Activated CD4-positive, alpha-beta memory T cell treated with anti-CD3 and anti-CD28 coated beads for 36 hours (primary cell): ENCODE measurements around the gene NMNAT2. TPM values are rescaled to one million over a fixed set of nuclear protein-coding genes. Genes with fewer than 3 reads are reported as not detected.
A peak's percentile ranks its signal among the peaks of the same experiment; 100 is the strongest.

Experiments used
- CTCF ChIA-PET: fragments of 350-600 bp; sonication (Branson Sonifier 250); formaldehyde crosslinking; loops from one replicate; lab custom pipeline; 2021; ENCODE audit warnings: antibody characterized with exemption, inconsistent platforms; lab: Charles Lee
- POLR2A ChIA-PET: fragments of 350-600 bp; sonication (Branson Sonifier 250); formaldehyde crosslinking; loops from one replicate; lab custom pipeline; 2021; ENCODE audit warnings: antibody characterized with exemption; lab: Charles Lee
- DNase-seq: peaks from one replicate; pipeline ENCODE4 v3.0.0-alpha.2; 2020
- H3K27ac Mint-ChIP-seq: one replicate; pipeline ENCODE4 v1.8.0; 2021; ENCODE audit warnings: mixed read lengths
- H3K27me3 Mint-ChIP-seq: one replicate; pipeline ENCODE4 v1.8.0; 2021; ENCODE audit warnings: mixed read lengths
- H3K36me3 Mint-ChIP-seq: one replicate; pipeline ENCODE4 v1.8.0; 2021; ENCODE audit warnings: mixed read lengths
- H3K4me1 Mint-ChIP-seq: one replicate; pipeline ENCODE4 v1.8.0; 2021; ENCODE audit warnings: low read depth, mixed read lengths
- H3K4me3 Mint-ChIP-seq: one replicate; pipeline ENCODE4 v1.8.0; 2021; ENCODE audit warnings: mild to moderate bottlenecking, mixed read lengths
- H3K9me3 Mint-ChIP-seq: one replicate; pipeline ENCODE4 v1.8.0; 2021; ENCODE audit warnings: mixed read lengths
- intact Hi-C: fragments of 100-400 bp; cut with micrococcal nuclease; formaldehyde crosslinking; loops from one replicate; pipeline ENCODE4 v1.15.1; 2023
- total RNA-seq, 2 experiments: library from RNA; stranded (reverse); gene quantifications; one replicate each; pipeline ENCODE4 v1.2.3, GENCODE V29; 2021

Gene NMNAT2
- total RNA-seq, 2 experiments from 2014 or later = not detected

DNA sequence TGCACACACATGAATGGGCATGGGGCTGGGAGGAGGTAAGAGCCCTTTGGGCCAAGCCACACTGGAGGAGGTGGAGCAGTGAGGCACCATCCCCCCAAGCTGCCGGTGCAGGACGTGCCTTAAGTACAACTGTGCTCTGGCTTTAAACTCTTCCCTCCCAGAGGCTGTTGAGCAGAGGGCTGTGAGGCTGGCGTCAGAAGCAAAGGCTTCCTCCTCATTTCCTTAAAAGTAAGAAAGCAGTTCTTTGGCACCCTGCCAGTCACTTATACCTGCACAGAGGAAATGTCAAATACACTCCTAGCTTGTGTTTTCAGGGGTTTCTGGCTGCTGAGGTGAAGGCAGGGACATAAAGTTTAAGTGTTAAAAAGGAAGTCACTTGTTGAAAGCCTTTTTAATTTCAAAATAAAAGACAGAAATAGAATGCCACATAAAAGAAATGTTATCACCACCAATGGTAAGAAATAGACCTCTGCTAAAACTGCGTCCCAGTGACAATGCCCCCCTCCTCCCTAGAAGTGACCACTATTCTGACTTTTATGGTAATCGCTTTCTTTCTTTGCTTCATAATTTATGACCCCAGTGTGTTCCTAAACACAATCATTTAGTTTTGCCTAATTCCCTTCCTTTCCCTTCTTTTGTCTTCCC, 199.1 kb downstream of the NMNAT2 start:
- no peak overlapping the region for H3K27ac Mint-ChIP-seq
- intact Hi-C loops = no loop called here
- DNase-seq = peak; percentile 28
- H3K27me3 Mint-ChIP-seq = no peaks in the 10 kb centered on the region
- ChIA-PET CTCF (interaction anchor here (1.7 to 2.7 kb wide), 2 partner anchors 9 to 466 kb away, joined by 4 to 6 read pairs; no protein-coding TSS in a partner anchor), POLR2A (no interaction called here)
- H3K4me1 Mint-ChIP-seq = peaks cover 17% of the 10 kb centered on the region
- H3K36me3 Mint-ChIP-seq = no peaks in the 10 kb centered on the region
- no peaks in the 10 kb centered on the region for H3K9me3 Mint-ChIP-seq
- H3K4me3 Mint-ChIP-seq = no peak overlapping the region

DNA sequence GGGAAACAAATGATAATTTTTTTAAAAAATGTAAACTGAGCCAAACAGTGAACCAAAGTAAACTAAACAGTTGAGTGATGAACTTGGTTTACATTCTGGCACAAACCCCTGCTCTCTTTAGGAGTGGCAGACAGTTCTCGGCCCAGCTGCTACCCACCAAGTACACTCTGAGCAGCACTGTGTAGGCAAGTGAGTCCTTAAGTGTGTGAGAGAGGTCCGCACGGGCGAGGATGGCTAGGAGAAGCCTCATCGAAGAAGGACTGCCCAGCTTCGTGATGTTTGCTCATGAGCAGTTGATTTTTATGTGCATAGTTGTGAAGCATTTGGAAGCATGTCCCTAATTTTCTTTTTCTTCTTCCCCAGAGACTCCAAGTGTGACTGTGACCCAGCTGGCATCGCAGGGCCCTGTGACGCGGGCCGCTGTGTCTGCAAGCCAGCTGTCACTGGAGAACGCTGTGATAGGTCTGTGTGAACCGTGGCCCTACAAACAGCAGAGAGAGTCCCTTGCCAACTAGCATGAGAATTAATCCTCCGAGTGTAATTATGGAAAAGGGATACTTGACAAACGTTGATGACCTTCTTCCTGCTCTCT, 200.1 kb downstream of the NMNAT2 start:
- peaks cover 2% of the 10 kb centered on the region for H3K27me3 Mint-ChIP-seq
- H3K27ac Mint-ChIP-seq = no peak overlapping the region
- intact Hi-C loops = no loop called here
- POLR2A ChIA-PET = no interaction called here
- H3K4me1 Mint-ChIP-seq = peaks cover 17% of the 10 kb centered on the region
- CTCF ChIA-PET = interaction anchor here (1.4 to 2.7 kb wide), 2 partner anchors 10 to 17 kb away, joined by 4 to 6 read pairs; no protein-coding TSS in a partner anchor
- no peaks in the 10 kb centered on the region for H3K9me3 Mint-ChIP-seq
- H3K4me3 Mint-ChIP-seq = no peak overlapping the region
- H3K36me3 Mint-ChIP-seq = no peaks in the 10 kb centered on the region
- DNase-seq = no peak

DNA sequence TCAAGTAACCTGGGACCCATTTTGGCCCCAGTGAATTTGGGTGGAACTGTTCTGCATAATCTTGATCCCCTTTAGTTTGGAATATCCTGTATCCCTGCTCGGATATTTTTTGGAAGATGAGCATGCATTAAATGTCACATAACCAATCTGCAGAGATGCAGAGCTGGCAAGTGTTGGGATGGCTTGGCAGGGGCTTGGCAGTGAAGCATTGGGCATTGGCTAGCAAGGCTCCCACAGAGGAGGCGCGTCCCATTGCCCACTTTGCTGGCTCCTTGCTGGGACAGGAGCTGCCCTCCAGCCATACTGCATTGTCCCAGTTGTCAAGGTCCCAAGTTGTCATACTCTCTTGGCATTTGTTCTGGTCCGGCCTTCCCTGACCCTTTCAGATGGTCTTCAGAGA, 202.2 kb downstream of the NMNAT2 start:
- H3K27ac Mint-ChIP-seq = no peak overlapping the region
- intact Hi-C loops = no loop called here
- ChIA-PET CTCF (no interaction called here), POLR2A (no interaction called here)
- H3K4me1 Mint-ChIP-seq = peaks cover 17% of the 10 kb centered on the region
- no peaks in the 10 kb centered on the region for H3K36me3 Mint-ChIP-seq
- peaks cover 10% of the 10 kb centered on the region for H3K27me3 Mint-ChIP-seq
- no peaks in the 10 kb centered on the region for H3K9me3 Mint-ChIP-seq
- no peak for DNase-seq
- H3K4me3 Mint-ChIP-seq = no peak overlapping the region

DNA sequence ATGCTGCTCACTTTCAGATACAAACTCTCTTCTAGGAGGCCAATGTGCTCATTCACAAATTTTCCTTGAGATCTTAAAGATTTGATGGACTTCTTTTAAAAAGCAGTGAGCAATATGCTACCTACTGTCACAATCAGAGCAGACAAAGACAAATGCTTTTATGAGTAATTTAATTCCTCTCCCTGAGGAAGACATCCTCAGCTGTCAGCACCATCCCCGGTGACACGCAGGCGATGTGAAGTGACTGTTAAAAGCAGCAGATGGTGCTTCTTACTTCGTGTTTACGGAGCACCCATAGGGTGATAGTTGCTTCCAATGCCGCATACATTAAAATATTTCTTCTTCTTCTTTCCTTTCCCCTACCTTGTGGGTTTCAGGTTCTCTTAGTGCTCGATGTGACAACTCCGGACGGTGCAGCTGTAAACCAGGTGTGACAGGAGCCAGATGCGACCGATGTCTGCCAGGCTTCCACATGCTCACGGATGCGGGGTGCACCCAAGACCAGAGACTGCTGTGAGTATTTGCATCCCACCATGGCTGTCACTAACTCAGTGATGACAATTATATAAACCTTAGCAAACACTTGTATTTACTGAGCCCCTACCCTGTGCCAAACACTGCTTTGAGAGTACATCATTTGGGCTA, 203.0 kb downstream of the NMNAT2 start:
- CTCF ChIA-PET = no interaction called here
- DNase-seq = no peak
- H3K27me3 Mint-ChIP-seq = peaks cover 10% of the 10 kb centered on the region
- intact Hi-C loops = no loop called here
- no peaks in the 10 kb centered on the region for H3K36me3 Mint-ChIP-seq
- peaks cover 17% of the 10 kb centered on the region for H3K4me1 Mint-ChIP-seq
- H3K4me3 Mint-ChIP-seq = no peak overlapping the region
- POLR2A ChIA-PET = no interaction called here
- no peak overlapping the region for H3K27ac Mint-ChIP-seq
- H3K9me3 Mint-ChIP-seq = no peaks in the 10 kb centered on the region

DNA sequence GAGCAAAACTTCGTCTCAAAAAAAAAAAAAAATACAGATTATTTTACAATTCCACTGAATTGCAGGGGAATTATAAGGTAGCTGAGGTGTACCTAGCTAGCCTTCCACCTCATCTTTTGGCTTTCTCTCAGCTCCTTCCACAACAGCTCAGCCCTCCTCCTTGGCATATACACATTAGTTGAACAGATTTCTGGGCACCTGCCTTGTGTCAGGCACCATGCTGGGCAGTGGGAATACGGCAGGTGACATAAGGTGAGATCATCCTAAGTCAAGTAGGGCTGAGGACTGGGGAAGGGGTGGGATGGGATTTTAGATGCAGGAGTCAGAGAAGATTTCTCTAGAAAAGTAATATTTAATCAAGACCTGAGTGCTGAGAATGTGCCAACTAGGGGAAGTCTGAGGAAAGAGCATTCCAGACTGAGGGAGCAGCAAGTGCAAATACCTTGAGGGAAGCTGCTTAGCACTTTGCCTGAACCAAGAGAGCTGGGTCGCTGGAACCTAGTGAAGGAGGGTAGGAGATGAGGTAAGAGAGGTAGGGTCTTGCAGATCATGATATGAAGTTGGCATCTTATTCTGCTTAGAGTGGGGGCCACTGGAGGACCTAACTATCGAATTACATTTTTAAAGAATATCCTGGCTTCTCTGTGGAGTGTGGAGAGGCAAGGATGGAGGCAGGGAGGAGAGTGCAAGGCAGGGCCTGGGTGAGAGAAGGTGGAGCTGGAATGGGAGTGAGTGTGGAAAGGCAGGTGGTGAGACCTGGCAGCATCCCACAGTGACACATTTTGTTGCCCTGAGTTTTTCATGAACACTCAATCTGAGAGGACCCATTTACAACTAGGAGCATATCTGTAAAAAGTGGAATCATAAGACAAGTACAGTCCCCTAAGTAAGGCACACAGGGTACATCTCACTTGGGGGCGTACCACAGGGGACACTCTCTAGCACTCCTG, 203.9 kb downstream of the NMNAT2 start:
- H3K27ac Mint-ChIP-seq = no peak overlapping the region
- CTCF ChIA-PET = no interaction called here
- intact Hi-C loops = no loop called here

DNA sequence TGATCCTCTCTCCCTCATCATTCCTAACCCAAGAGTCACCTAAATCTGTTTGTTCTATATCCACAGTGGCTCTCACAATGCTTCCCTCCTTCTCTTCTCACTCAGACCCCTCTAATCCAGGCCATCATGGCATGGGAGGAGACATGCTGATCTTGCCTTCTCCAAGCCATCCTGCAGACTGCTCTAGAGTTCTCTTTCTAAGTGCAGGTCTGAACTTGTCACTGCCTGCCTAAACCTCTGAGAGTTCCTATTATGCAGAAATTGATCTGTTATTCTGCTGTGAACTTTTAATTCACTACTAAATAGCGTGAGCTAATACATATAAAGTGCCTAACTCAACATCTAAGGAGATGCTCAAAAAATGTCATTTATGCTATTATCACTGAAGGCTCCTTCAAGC, 205.3 kb downstream of the NMNAT2 start:
- POLR2A ChIA-PET = no interaction called here
- peaks cover 10% of the 10 kb centered on the region for H3K27me3 Mint-ChIP-seq
- no peak for DNase-seq
- H3K9me3 Mint-ChIP-seq = no peaks in the 10 kb centered on the region
- no peak overlapping the region for H3K4me3 Mint-ChIP-seq
- H3K27ac Mint-ChIP-seq = no peak overlapping the region
- CTCF ChIA-PET = no interaction called here
- no peaks in the 10 kb centered on the region for H3K36me3 Mint-ChIP-seq
- no peaks in the 10 kb centered on the region for H3K4me1 Mint-ChIP-seq
- intact Hi-C loops = no loop called here

More for the DNA sequence above, 203.9 kb downstream of the NMNAT2 start:
- Mint-ChIP-seq H3K9me3 (no peaks in the 10 kb centered on the region), H3K27me3 (peaks cover 10% of the 10 kb centered on the region), H3K36me3 (no peaks in the 10 kb centered on the region), H3K4me1 (peaks cover 9% of the 10 kb centered on the region), H3K4me3 (no peak overlapping the region)
- DNase-seq = no peak
- POLR2A ChIA-PET = no interaction called here

DNA sequence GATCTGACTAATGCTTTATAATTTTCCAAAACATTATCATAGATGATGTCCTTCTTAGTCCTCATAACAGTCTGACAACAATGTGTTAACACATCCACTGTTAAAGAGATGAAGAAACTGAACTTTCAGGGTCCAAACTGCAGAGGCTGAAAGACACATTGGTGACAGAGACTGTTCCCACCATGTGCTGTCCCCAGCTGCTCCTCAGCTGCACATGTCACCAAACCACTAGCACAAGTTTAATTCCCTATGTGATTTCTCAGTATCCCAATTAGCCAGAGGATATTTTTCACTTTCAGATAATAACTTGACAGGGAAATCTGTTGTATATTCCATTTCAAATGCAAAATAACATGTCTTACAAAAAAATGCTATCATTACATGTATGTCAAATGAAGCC, 207.5 kb downstream of the NMNAT2 start:
- intact Hi-C loops = no loop called here
- Mint-ChIP-seq H3K4me1 (no peaks in the 10 kb centered on the region), H3K36me3 (no peaks in the 10 kb centered on the region), H3K27me3 (peaks cover 10% of the 10 kb centered on the region), H3K9me3 (no peaks in the 10 kb centered on the region), H3K4me3 (no peak overlapping the region), H3K27ac (no peak overlapping the region)
- CTCF ChIA-PET = interaction anchor here (0.7 to 1.2 kb wide), 2 partner anchors 11 to 17 kb away, joined by 3 read pairs; no protein-coding TSS in a partner anchor
- no peak for DNase-seq
- POLR2A ChIA-PET = no interaction called here

DNA sequence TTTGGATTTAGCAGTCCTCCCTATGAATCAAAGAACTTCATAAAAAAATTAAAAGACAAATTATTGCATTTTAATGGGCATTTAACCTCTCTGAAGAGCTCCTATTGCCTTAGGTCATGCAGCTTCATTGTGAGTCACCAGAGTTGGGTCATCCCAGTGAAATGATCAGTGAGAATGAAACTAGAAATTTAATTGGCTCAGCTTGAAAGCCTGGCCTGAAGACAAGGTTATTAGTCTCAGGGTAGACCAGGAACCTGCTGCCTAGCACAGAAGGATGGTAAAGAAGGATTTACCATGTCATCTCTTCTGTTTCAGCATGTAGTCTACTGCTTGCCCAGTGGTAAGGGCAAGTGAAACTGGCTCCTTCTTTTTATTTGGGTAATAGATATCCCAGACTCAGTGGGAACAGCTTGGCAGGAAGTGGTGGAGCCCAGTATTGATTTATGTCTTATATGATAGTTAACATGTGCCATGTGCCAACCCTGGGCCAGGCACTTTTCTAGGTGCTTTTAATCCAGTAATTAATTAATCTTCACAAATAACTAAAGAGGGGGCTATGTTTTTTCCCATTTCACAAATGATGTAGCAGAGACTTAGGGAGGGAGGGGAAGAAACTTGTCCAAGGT, 208.5 kb downstream of the NMNAT2 start:
- Mint-ChIP-seq H3K4me3 (no peak overlapping the region), H3K36me3 (no peaks in the 10 kb centered on the region), H3K9me3 (no peaks in the 10 kb centered on the region), H3K27ac (no peak overlapping the region), H3K27me3 (peaks cover 14% of the 10 kb centered on the region), H3K4me1 (no peaks in the 10 kb centered on the region)
- DNase-seq = no peak
- CTCF ChIA-PET = interaction anchor here (1.2 kb wide), 1 partner anchor 18 kb away, joined by 3 read pairs; no protein-coding TSS in a partner anchor
- POLR2A ChIA-PET = no interaction called here
- intact Hi-C loops = no loop called here

DNA sequence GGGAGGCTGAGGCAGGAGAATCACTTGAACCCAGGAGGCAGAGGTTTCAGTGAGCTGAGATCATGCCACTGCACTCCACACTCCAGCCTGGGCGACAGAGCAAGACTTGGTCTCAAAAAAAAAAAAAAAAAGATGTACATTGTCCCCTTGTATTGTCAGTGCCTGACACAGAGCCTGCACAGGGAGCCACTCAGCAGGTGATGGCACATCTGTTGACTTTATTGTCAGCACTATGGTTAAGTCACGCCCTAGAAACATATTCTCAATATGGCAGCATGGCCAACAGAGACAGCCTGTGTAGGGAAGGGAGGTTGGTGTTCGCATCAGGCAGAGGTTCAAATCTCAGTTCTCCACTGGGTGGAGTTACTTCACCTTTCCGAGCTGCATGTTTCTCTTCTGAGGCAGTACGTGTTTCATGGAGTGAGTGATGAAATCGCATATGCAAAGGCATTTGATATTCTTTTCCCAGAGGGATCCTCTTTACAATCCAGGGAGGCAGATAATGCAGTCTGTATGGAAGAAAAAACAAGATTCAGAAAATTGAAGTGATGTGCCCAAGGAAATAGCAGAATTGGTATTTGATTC, 211.6 kb downstream of the NMNAT2 start:
- intact Hi-C loops = no loop called here
- H3K4me3 Mint-ChIP-seq = no peak overlapping the region
- peaks cover 5% of the 10 kb centered on the region for H3K27me3 Mint-ChIP-seq
- no peaks in the 10 kb centered on the region for H3K9me3 Mint-ChIP-seq
- no peak overlapping the region for H3K27ac Mint-ChIP-seq
- DNase-seq = no peak
- no peaks in the 10 kb centered on the region for H3K36me3 Mint-ChIP-seq
- ChIA-PET POLR2A (no interaction called here), CTCF (no interaction called here)
- no peaks in the 10 kb centered on the region for H3K4me1 Mint-ChIP-seq

DNA sequence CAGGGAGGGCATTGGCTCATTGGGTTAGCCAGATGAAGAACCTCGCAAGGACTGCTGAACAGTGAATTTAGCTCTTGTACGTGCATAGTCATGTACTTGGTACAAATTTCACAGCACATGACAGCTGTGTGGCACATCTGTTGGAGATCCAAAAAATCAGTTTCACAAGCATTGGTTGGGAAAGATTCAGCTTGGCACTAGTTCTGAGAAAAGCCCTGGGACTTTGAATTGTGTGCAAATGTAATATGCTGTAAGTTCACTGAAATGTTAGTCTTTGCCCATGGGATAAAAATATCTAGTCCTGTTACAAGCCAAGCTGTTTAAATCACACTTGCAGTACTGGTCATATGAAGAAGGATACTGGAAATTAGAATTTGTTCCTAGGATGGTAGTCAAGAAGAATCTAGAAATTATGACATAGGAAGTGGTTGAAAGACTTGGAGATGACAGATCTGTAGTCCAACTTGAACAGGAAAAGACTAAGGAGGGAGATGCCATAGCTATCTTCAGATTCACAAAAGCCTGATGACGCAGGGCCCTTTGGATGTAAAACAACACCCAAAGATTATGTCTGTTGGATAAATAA, 212.9 kb downstream of the NMNAT2 start:
- Mint-ChIP-seq H3K36me3 (no peaks in the 10 kb centered on the region), H3K27me3 (peaks cover 13% of the 10 kb centered on the region), H3K4me1 (no peaks in the 10 kb centered on the region), H3K9me3 (no peaks in the 10 kb centered on the region), H3K27ac (no peak overlapping the region), H3K4me3 (no peak overlapping the region)
- ChIA-PET POLR2A (no interaction called here), CTCF (interaction anchor here (1.1 kb wide), 1 partner anchor 243 kb away, joined by 3 read pairs; no protein-coding TSS in a partner anchor)
- intact Hi-C loops = no loop called here
- DNase-seq = no peak

DNA sequence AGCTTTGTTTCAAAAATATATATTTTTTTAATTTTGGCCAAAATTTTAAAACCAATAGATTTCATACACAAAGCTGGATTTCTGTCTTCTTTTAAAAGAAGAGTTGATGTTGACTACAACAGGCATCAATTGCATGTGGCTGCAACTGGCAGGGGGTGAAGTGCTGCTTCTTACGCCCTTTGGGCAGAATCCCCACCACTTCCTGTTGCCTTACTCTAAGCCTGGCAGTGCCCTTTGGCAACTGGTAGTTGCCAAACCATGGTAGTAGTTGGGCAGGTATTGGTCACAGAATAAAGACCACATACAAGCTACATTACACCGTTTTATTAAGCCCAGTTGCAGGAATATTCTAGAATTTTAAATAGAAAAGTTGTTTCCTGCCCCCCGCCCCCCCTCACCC, 215.1 kb downstream of the NMNAT2 start:
- Mint-ChIP-seq H3K4me3 (no peak overlapping the region), H3K36me3 (no peaks in the 10 kb centered on the region), H3K9me3 (no peaks in the 10 kb centered on the region), H3K27me3 (peaks cover 19% of the 10 kb centered on the region), H3K27ac (no peak overlapping the region), H3K4me1 (no peaks in the 10 kb centered on the region)
- POLR2A ChIA-PET = no interaction called here
- no peak for DNase-seq
- intact Hi-C loops = no loop called here
- CTCF ChIA-PET = no interaction called here
